Mesothelial cell of epicardium (in vitro differentiated cells): ENCODE data around the gene NALCN. TPM values are rescaled to one million over a fixed set of nuclear protein-coding genes. Genes with fewer than 3 reads are reported as not detected.

Experiments
- DNase-seq, 2 experiments: peaks; one replicate each; pipeline ENCODE4 v3.0.0; 2021; ENCODE audit warnings: low spot score in 2 of 2; ENCODE audit not compliant: unreplicated experiment in 2 of 2
- H3K27ac Mint-ChIP-seq: 2 replicates; pipeline ENCODE4 v1.8.0; 2021; ENCODE audit warnings: mixed read lengths
- H3K27me3 Mint-ChIP-seq: 2 replicates; pipeline ENCODE4 v1.8.0; 2021; ENCODE audit warnings: low read depth, mixed read lengths
- H3K36me3 Mint-ChIP-seq: 2 replicates; pipeline ENCODE4 v1.8.0; 2021; ENCODE audit warnings: mixed read lengths
- H3K4me1 Mint-ChIP-seq: 2 replicates; pipeline ENCODE4 v1.8.0; 2021; ENCODE audit warnings: mixed read lengths
- H3K4me3 Mint-ChIP-seq: 2 replicates; pipeline ENCODE4 v1.8.0; 2021; ENCODE audit warnings: mild to moderate bottlenecking, moderate library complexity, mixed read lengths
- H3K9me3 Mint-ChIP-seq: 2 replicates; pipeline ENCODE4 v1.8.0; 2021; ENCODE audit warnings: mixed read lengths
- total RNA-seq: library from RNA; stranded (reverse); gene quantifications from 3 replicates; pipeline ENCODE4 v1.2.1, GENCODE V29; 2021
- TF ChIP-seq, protein P1 (sequence below): fragments of 200-600 bp; sonication (generic); IDR thresholded peaks from one replicate; pipeline ENCODE4 v1.5.0; 2021; ENCODE audit warnings: antibody characterized with exemption; ENCODE audit not compliant: unreplicated experiment

NALCN gene
- total RNA-seq, 1 donor from 2014 or later: 2.2 TPM

DNA sequence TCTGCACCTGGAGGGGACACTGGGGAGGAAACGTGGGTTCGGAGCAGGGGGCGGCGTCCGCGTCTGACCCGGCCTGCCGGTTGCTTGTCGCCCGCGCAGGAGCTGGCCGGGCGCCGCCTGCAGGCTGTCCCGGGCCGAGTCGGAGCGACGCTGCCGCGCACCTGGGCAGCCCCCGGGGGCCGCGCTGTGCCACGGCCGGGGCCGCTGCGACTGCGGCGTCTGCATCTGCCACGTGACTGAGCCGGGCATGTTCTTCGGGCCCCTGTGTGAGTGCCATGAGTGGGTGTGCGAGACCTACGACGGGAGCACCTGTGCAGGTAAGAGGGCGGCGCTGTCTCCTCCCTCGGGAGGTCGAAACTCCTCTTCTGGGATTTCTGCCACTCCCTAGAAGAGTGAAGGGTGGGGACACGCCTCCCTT is 37.5 kb upstream of the NALCN start:
- no peaks in the 10 kb centered on the region for H3K36me3 Mint-ChIP-seq
- H3K27ac Mint-ChIP-seq: no peak overlapping the region
- H3K27me3 Mint-ChIP-seq: no peaks in the 10 kb centered on the region
- H3K9me3 Mint-ChIP-seq: no peaks in the 10 kb centered on the region
- no peak overlapping the region for H3K4me3 Mint-ChIP-seq
- TF ChIP-seq, protein P1, sequence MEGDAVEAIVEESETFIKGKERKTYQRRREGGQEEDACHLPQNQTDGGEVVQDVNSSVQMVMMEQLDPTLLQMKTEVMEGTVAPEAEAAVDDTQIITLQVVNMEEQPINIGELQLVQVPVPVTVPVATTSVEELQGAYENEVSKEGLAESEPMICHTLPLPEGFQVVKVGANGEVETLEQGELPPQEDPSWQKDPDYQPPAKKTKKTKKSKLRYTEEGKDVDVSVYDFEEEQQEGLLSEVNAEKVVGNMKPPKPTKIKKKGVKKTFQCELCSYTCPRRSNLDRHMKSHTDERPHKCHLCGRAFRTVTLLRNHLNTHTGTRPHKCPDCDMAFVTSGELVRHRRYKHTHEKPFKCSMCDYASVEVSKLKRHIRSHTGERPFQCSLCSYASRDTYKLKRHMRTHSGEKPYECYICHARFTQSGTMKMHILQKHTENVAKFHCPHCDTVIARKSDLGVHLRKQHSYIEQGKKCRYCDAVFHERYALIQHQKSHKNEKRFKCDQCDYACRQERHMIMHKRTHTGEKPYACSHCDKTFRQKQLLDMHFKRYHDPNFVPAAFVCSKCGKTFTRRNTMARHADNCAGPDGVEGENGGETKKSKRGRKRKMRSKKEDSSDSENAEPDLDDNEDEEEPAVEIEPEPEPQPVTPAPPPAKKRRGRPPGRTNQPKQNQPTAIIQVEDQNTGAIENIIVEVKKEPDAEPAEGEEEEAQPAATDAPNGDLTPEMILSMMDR: no peak
- no peak for DNase-seq
- H3K4me1 Mint-ChIP-seq: peaks cover 8% of the 10 kb centered on the region

DNA sequence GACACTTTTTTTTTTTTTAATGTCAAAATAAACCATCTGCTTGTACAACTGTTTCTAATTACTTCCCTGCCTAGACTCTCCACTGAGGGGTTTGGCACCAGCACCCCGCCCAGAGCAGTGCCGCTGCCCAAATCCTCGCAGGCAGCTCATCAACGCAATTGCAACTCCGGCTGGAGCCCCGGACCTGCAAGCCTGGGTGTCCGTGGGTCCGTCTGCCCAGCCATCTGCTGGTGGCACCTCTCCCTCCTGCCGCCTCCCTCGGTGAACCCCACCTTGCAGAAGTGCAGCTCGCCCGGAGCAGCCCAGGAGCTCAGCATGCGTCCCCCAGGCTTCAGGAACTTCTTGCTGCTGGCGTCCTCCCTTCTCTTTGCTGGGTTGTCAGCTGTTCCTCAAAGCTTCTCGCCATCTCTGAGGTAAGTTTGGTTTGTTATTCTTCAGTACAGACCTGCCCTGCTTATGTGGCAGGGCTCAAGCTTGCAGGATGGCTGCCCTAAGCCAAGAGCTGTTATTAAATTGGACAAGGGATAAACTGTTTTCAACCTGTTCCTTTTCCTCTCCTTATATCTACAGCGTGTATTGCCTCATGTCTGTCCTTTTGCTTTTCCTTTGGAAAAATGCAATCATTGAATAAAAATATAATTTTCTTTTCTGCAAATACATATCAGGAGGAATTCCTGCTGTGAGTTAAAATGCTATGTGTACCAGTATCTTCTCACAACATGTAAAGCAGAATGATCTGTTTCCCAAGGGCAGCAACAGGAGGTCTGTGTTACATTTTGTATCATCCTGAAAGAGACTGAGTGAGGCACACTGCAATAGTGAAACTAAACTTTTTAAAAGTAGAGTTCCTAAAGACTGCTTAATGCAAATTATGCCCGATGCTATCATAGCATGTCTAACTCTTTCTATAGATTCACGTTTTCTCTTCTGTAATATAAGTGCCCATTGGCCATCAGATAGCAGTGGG is 36.5 kb upstream of the NALCN start, which contains the start of gene ITGBL1:
Gene ITGBL1 (plus strand): TSS at position 157 of the 967 bp plus-strand sequence. CDS start 159 bp downstream, at position 316.
- no peaks in the 10 kb centered on the region for H3K36me3 Mint-ChIP-seq
- H3K9me3 Mint-ChIP-seq: no peaks in the 10 kb centered on the region
- DNase-seq: no peak
- no peak within 1 kb of the TSS for H3K27ac Mint-ChIP-seq
- H3K4me1 Mint-ChIP-seq: peaks cover 8% of the 10 kb centered on the region
- no peak within 1 kb of the TSS for H3K4me3 Mint-ChIP-seq
- TF ChIP-seq, protein P1: no peak
- H3K27me3 Mint-ChIP-seq: no peaks in the 10 kb centered on the region

DNA sequence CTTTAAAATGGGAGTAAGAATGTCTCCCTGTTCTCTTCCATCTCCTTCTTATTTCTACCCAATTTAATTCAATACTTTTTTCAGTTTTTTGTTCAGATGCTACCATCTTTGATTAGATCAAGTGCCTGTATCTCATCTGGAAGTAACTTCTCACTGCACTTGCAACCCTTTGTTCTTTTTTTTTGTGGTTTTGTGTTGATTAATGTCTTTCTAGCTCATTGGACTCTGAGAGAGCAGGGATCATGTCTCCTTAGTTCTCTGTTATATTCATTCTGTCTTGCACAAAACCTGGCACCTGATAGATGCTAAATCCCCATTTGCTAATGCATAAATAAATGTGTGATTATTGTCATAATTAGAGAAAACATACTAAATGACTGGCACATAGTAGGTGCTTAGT is 35.3 kb upstream of the NALCN start:
- Mint-ChIP-seq H3K27me3 (no peaks in the 10 kb centered on the region), H3K36me3 (no peaks in the 10 kb centered on the region), H3K27ac (no peak overlapping the region), H3K4me1 (peaks cover 8% of the 10 kb centered on the region), H3K9me3 (no peaks in the 10 kb centered on the region), H3K4me3 (no peak overlapping the region)
- TF ChIP-seq, protein P1: no peak
- DNase-seq: no peak

DNA sequence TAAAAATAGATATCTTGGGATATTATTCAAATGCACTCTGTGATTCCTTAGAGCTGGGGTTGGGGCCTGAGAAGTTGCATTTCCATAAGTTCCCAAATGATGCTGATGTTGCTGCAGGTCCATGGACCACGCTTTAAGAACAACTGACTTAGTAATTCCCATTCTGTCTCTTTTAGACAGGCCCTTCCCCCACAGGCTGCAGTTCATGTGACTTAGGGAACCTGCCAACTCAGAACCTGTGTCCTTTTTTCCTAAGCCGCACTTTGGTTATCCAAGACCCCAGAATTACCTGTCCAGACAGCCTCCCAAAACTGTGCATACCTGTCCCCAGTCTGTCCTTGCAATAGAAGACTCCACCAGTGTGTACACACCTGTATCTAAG is 34.4 kb upstream of the NALCN start:
- Mint-ChIP-seq H3K36me3 (no peaks in the 10 kb centered on the region), H3K9me3 (no peaks in the 10 kb centered on the region), H3K4me3 (no peak overlapping the region), H3K4me1 (peaks cover 4% of the 10 kb centered on the region), H3K27me3 (no peaks in the 10 kb centered on the region), H3K27ac (no peak overlapping the region)
- DNase-seq: no peak
- TF ChIP-seq, protein P1: no peak

DNA sequence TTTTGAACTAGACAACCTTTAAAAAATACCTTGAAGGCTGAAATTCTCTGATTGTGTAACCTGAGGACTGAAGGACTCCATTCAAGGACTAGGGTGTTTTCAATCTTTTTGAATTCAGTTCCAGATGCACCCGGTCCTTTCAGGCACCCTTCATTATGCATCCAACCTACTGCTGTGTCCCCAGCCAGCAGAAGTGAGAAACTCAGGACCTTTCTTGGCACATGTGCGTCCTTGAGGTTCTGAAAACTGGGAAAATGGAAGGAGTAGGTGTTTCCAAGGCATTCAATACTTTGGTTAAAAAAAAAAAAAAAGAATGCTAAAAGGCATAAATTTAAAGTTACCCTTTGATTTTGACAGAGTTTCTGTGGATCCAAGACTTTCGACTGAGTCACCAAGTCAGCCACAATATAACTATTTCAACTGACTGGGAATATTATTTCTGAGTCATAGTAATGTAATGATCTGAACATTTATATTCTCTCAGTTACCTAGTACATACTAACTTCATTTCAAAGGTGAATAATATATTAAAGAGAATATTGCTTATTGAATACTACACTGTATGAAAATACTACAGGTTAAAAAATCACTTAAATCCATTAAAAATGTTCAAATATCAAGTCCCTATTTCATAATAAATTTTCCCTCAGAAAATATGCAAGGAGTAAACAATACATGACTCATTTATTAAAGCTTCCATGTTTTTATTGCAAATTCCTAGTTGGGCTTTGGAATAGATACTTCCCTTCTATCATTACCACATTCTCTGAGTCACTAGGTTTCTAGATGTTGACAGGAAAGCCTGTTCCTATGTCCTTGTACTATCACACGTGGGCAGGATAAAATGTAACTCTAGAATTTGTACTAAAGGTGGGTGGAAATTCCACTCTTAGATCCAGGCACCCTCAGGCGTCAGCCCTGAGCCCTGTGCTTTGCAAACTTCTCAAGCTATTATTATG is 33.8 kb upstream of the NALCN start:
- peaks cover 2% of the 10 kb centered on the region for H3K4me1 Mint-ChIP-seq
- no peaks in the 10 kb centered on the region for H3K27me3 Mint-ChIP-seq
- no peak for DNase-seq
- H3K4me3 Mint-ChIP-seq: no peak overlapping the region
- no peak overlapping the region for H3K27ac Mint-ChIP-seq
- no peaks in the 10 kb centered on the region for H3K36me3 Mint-ChIP-seq
- no peaks in the 10 kb centered on the region for H3K9me3 Mint-ChIP-seq
- TF ChIP-seq, protein P1: no peak
